ENCODE measurements around the gene XRCC3. TPM values are rescaled to one million over a fixed set of nuclear protein-coding genes. Genes with fewer than 3 reads are reported as not detected.

XRCC3 gene
- total RNA-seq, 1 donor from 2014 or later, result 30.2 TPM

DNA sequence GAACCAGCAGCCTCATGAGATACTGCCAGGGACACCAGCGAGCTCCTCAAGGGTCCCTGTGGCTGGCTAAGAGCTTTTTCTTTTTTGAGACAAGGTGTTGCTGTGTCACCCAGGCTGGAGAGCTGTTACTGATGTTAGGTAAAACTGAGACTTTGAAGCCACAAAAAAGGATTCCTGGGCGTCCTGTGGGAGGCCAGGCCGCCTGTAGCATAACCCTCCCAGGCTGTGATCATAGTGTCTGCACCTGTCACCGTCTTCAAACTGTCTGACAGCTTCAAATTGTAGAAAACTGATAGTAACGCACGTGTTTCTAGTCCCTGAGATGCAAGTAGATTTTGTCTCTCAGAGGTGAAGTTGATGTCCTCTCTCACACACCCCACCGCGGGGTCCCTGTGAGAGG is 4.5 kb upstream of the XRCC3 start:
- Mint-ChIP-seq H3K4me3 (ENCODE audit: low read depth) (no peak overlapping the region), H3K4me1 (ENCODE audit: low read depth) (peaks cover 24% of the 10 kb centered on the region), H3K27me3 (no peaks in the 10 kb centered on the region), H3K9me3 (ENCODE audit: low read depth) (no peaks in the 10 kb centered on the region), H3K27ac (no peak overlapping the region), H3K36me3 (ENCODE audit: insufficient read depth) (peaks cover 3% of the 10 kb centered on the region)
- TF ChIP-seq, protein P1, sequence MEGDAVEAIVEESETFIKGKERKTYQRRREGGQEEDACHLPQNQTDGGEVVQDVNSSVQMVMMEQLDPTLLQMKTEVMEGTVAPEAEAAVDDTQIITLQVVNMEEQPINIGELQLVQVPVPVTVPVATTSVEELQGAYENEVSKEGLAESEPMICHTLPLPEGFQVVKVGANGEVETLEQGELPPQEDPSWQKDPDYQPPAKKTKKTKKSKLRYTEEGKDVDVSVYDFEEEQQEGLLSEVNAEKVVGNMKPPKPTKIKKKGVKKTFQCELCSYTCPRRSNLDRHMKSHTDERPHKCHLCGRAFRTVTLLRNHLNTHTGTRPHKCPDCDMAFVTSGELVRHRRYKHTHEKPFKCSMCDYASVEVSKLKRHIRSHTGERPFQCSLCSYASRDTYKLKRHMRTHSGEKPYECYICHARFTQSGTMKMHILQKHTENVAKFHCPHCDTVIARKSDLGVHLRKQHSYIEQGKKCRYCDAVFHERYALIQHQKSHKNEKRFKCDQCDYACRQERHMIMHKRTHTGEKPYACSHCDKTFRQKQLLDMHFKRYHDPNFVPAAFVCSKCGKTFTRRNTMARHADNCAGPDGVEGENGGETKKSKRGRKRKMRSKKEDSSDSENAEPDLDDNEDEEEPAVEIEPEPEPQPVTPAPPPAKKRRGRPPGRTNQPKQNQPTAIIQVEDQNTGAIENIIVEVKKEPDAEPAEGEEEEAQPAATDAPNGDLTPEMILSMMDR (IDR thresholded peaks at IDR 0.05; ENCODE audit: unreplicated experiment), result no peak
- DNase-seq (ENCODE audit: low spot score, unreplicated experiment), result no peak

DNA sequence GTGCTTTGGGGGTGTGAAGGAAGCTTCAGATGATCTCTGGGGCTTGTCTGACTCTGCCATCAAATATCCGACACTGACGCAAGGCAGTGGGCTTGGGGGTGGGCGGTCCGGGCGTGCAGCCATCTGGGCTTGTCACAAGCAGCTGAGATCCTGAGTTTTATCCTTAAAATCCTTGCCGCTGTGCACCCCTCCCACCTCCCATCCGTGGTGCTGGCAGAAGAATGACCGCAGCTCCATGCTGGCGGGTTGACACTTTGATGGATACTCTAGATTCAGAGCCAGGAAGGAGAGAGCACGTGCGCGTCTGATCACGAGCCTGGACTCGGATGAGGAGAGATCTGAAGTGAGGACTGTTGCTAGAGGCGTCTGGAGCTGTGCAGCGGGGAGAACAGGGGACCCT is 3.3 kb upstream of the XRCC3 start:
- DNase-seq (ENCODE audit: low spot score, unreplicated experiment), result no peak
- TF ChIP-seq, protein P1 (IDR thresholded peaks at IDR 0.05; ENCODE audit: unreplicated experiment), result no peak
- Mint-ChIP-seq H3K9me3 (ENCODE audit: low read depth) (no peaks in the 10 kb centered on the region), H3K36me3 (ENCODE audit: insufficient read depth) (peaks cover 3% of the 10 kb centered on the region), H3K4me1 (ENCODE audit: low read depth) (peaks cover 26% of the 10 kb centered on the region), H3K4me3 (ENCODE audit: low read depth) (peak overlapping the region; percentile 40), H3K27me3 (no peaks in the 10 kb centered on the region), H3K27ac (no peak overlapping the region)

- H3K27me3 Mint-ChIP-seq, result no peaks in the 10 kb centered on the region
- H3K4me1 Mint-ChIP-seq (ENCODE audit: low read depth), result peaks cover 22% of the 10 kb centered on the region
- H3K4me3 Mint-ChIP-seq (ENCODE audit: low read depth), result peak overlapping the region; percentile 80
- no peaks in the 10 kb centered on the region for H3K9me3 Mint-ChIP-seq (ENCODE audit: low read depth)
- H3K36me3 Mint-ChIP-seq (ENCODE audit: insufficient read depth), result peaks cover 3% of the 10 kb centered on the region
- no peak for DNase-seq (ENCODE audit: low spot score, unreplicated experiment)
- peak overlapping the region; percentile 78 for H3K27ac Mint-ChIP-seq
- TF ChIP-seq, protein P1 (IDR thresholded peaks at IDR 0.05; ENCODE audit: unreplicated experiment), result no peak
Measured at GRCh38 chr14:103716899-103717411, 1.7 kb upstream of the XRCC3 start.

DNA sequence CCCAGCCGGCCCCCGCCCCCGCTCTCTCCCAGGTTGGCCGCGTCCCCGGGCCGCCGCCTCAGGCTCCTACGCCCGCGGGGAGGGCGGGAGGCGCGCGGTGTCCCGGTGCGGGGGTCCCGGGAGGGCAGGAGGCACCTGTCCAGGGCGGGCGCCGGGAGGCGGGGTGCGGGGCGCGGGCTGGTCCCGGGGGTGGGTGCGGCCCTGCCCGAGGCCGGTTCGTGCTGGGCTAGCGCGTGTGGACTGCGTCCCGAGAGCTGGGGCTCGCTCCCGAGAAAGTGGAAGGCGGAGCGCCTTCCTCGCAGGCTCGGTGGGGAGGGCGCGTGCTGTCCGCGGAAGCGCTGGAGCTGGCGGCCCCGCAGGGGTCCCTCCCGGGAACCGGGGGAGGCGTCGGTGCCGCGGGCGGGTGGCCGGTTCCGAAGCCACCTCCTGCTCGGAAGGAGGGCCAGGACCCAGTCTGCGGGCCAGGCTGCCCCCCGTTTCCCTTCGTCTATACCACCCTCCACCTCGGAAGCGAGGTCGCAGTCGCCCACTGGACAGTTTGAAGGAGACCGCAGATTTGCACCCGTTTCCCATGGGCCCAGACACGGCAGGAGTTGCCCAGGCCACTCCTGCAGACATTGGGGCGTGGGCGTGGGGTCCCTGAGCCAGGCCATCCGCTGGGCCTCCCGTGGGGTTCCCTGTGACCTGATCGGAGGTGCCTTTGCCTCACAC is 995 bp upstream of the XRCC3 start:
- H3K27ac Mint-ChIP-seq, result peak overlapping the region; percentile 78
- TF ChIP-seq, protein P1 (IDR thresholded peaks at IDR 0.05; ENCODE audit: unreplicated experiment), result no peak
- peaks cover 3% of the 10 kb centered on the region for H3K36me3 Mint-ChIP-seq (ENCODE audit: insufficient read depth)
- H3K4me1 Mint-ChIP-seq (ENCODE audit: low read depth), result peaks cover 22% of the 10 kb centered on the region
- H3K4me3 Mint-ChIP-seq (ENCODE audit: low read depth), result peak overlapping the region; percentile 80
- no peaks in the 10 kb centered on the region for H3K27me3 Mint-ChIP-seq
- peak; percentile 37 for DNase-seq (ENCODE audit: low spot score, unreplicated experiment)
- no peaks in the 10 kb centered on the region for H3K9me3 Mint-ChIP-seq (ENCODE audit: low read depth)

DNA sequence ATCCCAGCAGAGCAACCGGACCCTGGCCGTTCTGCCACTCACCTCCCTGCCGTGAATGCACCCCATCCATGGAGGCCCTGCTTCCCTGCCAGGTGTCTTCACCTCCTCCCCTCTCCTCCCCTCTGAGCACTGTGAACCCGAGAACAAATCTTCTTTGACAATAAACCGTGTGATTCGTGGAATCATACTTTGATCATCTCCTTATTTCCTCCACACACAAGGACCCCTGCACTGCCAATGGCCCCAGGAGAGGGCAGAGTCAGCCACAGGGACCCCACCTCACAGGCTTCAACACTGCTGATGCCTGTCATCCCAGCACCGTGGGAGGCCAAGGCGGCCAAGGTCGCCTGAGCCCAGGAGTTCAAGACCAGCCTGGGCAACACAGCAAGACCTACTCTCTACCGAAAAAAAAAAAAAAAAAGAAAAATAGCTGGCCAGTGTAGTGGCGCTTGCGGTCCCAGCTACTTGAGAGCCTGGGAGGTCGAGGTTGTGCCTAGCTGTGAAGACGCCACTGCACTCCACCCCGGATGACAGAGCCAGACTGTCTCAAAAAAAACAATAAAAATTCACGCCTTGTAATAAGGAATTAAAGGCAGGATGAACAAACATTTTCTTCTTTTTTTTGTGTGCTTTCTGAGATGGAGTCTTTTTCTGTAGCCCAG is 1.1 kb downstream of the XRCC3 start:
- TF ChIP-seq, protein P1 (IDR thresholded peaks at IDR 0.05; ENCODE audit: unreplicated experiment), result no peak
- no peaks in the 10 kb centered on the region for H3K9me3 Mint-ChIP-seq (ENCODE audit: low read depth)
- no peaks in the 10 kb centered on the region for H3K27me3 Mint-ChIP-seq
- no peak for DNase-seq (ENCODE audit: low spot score, unreplicated experiment)
- peak overlapping the region; percentile 82 for H3K4me3 Mint-ChIP-seq (ENCODE audit: low read depth)
- peaks cover 22% of the 10 kb centered on the region for H3K4me1 Mint-ChIP-seq (ENCODE audit: low read depth)
- peak overlapping the region; percentile 82 for H3K27ac Mint-ChIP-seq
- peaks cover 3% of the 10 kb centered on the region for H3K36me3 Mint-ChIP-seq (ENCODE audit: insufficient read depth)

Measured in progenitor cell of endocrine pancreas (in vitro differentiated cells).